Measurements from ENCODE around the gene FPGS. TPM values are rescaled to one million over a fixed set of nuclear protein-coding genes. Genes with fewer than 3 reads are reported as not detected.

Gene FPGS
- total RNA-seq, 4 donors from 2014 or later, result 42.5 to 91.4 (median 63.2) TPM

DNA sequence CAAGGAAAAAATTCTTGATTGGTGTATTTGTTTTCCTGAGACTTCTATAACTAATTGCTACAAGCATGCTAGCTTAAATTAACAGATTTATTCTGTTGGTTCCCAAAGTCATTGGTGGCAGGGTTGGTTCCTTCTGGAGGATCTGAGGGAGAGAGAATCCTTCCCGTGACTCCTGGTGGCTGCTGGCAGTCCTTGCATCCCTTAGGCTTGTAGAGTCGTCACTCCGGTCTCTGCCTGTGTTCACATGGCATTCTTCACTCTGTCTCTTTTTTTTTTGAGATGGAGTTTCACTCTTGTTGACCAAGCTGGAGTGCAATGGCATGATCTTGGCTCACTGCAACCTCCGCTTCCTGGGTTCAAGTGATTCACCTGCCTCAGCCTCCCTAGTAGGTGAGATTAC, 11.6 kb upstream of the FPGS start:
- peaks cover 0 to 56% (median 11%) of the 10 kb centered on the region in 3 donors for H3K4me1 ChIP-seq
- no peaks in the 10 kb centered on the region for H3K27me3 ChIP-seq
- no peak overlapping the region for H3K4me3 ChIP-seq
- no peak for ATAC-seq
- H3K36me3 ChIP-seq, result peaks cover 0 to 72% of the 10 kb centered on the region in 2 donors
- 78% methylated on average over 4 of the region's 4 CpGs; no CpG with 5 or more reads in 1 of the 2 donors for WGBS, 2 donors (ENCODE audit: low coverage in 1 of 2)
- TF ChIP-seq POLR2A (IDR thresholded peaks at IDR 0.05) (no peak), POLR2AphosphoS5 (IDR thresholded peaks at IDR 0.05) (no peak), EP300 (IDR thresholded peaks at IDR 0.05) (no peak)
- TF ChIP-seq, protein P1, sequence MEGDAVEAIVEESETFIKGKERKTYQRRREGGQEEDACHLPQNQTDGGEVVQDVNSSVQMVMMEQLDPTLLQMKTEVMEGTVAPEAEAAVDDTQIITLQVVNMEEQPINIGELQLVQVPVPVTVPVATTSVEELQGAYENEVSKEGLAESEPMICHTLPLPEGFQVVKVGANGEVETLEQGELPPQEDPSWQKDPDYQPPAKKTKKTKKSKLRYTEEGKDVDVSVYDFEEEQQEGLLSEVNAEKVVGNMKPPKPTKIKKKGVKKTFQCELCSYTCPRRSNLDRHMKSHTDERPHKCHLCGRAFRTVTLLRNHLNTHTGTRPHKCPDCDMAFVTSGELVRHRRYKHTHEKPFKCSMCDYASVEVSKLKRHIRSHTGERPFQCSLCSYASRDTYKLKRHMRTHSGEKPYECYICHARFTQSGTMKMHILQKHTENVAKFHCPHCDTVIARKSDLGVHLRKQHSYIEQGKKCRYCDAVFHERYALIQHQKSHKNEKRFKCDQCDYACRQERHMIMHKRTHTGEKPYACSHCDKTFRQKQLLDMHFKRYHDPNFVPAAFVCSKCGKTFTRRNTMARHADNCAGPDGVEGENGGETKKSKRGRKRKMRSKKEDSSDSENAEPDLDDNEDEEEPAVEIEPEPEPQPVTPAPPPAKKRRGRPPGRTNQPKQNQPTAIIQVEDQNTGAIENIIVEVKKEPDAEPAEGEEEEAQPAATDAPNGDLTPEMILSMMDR (IDR thresholded peaks at IDR 0.05), result no peak
- peak overlapping the region in 1 of 4 donors; percentile 9 for H3K27ac ChIP-seq
- H3K9me3 ChIP-seq, result no peaks in the 10 kb centered on the region

DNA sequence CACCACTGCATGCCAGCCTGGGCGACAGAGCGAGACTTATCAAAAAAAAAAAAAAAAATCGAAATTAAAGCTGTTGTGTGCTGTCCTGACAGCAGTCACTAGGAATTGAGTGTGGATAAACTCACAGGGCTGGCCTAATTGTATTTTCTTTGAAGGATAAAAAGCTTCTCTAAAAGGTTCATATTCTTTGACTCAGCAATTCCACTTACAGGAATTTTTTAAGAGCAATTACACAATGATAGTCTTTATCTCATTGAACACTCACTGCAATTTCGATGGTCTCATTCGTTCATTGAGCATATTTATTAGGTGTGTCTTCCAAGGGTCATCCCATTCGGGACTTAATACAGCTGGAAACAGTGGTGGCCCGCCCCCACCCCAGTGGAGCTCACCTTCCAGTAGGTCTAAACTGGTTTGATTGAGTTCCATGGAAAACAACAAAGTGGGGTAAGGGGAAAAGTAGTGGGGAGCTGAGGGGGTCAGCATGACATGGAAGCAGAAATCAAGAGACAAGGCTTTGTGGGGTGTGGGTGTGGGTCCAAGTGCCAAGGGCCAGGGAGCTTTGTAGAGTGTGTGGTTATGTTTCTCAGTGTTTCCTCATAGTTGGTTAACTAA, 10.2 kb upstream of the FPGS start:
- Histone ChIP-seq H3K36me3 (peaks cover 0 to 67% of the 10 kb centered on the region in 2 donors), H3K4me3 (no peak overlapping the region), H3K4me1 (peaks cover 0 to 57% (median 7%) of the 10 kb centered on the region in 3 donors), H3K9me3 (no peaks in the 10 kb centered on the region), H3K27ac (no peak overlapping the region), H3K27me3 (no peaks in the 10 kb centered on the region)
- ATAC-seq, result no peak
- TF ChIP-seq EP300 (IDR thresholded peaks at IDR 0.05) (no peak), POLR2AphosphoS5 (IDR thresholded peaks at IDR 0.05) (no peak), POLR2A (IDR thresholded peaks at IDR 0.05) (no peak)
- TF ChIP-seq, protein P1 (IDR thresholded peaks at IDR 0.05), result no peak
- WGBS, 2 donors (ENCODE audit: low coverage in 1 of 2), result 51 to 70% methylated on average over 4 to 5 of the region's 7 CpGs

DNA sequence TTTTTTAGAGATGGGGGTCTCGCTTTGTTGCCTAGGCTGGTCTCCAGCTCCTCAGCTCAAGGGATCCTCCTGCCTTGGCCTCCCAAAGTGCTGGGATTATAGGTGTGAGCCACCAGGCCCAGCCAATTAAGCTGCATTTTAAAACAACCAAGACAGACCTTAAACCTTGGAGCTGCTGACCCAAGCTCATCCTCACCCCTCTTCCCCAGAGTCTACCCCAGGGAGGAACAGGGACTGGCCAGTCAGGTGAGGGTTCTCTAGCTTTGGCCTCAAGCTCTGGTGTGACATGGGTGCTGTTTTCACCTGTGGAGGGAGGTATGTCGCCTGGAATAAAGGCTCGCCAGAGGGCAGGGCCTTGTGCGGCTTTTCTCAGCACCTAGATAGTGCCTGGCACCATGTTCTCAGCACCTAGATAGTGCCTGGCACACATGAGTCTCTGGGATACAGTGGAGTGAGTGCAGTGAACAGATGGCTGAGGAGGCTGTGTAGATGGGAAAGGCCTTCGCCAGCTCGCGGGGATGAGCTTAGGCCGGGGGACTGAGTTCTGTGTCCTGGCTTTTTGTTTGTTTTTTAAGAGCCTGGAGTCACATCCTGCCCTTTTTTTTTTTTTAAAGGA, 9.5 kb upstream of the FPGS start:
- TF ChIP-seq EP300 (IDR thresholded peaks at IDR 0.05), result no peak
- no peak for TF ChIP-seq POLR2AphosphoS5 (IDR thresholded peaks at IDR 0.05)
- TF ChIP-seq, protein P1 (IDR thresholded peaks at IDR 0.05), result no peak
- no peak for TF ChIP-seq POLR2A (IDR thresholded peaks at IDR 0.05)
- H3K27me3 ChIP-seq, result no peaks in the 10 kb centered on the region
- no peaks in the 10 kb centered on the region for H3K9me3 ChIP-seq
- ATAC-seq, result no peak
- 44 to 64% methylated on average over 5 to 7 of the region's 8 CpGs for WGBS, 2 donors (ENCODE audit: low coverage in 1 of 2)
- H3K36me3 ChIP-seq, result peaks cover 0 to 60% of the 10 kb centered on the region in 2 donors
- H3K4me3 ChIP-seq, result no peak overlapping the region
- peaks cover 0 to 50% (median 7%) of the 10 kb centered on the region in 3 donors for H3K4me1 ChIP-seq
- peak overlapping the region in 2 of 4 donors; percentile 27 to 41 for H3K27ac ChIP-seq

DNA sequence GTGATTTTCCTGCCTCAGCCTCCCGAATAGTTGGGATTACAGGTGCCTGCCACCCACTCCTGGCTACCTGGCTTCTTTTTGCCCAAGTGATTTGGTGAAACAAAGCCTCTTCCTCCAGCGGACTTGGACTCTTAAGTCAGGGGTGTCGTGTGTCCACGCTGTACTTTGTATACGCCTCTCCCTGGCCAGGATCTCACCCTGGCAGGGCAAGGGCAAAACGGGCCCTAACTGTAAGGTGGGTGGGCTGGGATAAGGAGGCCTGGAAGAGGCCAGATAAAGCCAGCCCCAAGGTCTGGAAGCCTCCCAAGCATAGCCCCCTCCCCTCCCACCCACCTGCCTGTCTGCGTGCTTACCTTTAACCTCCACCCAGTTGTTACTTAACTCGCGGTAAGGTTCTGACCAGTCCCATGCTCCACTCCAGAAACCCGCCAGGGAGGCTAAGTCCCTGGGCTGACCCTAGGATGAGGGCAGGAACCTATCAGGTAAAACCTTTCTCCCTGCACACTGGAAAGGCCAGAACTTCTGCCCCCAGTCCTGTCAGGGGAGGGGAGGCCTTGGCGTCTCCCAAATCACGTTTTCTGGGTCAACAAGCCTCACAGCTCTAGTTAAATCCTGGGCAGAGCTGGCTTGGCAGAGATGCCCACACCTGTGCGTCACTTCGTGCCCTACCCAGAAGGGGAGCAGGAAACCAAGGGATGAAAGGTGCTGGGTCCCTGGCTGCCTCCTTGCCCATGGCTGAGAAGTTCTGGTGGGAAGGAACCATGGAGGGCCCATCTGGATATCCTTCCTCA, 8.5 kb upstream of the FPGS start:
- H3K9me3 ChIP-seq, result no peaks in the 10 kb centered on the region
- no peaks in the 10 kb centered on the region for H3K27me3 ChIP-seq
- H3K4me3 ChIP-seq, result no peak overlapping the region
- 60 to 100% methylated on average over 1 to 4 of the region's 14 CpGs for WGBS, 2 donors (ENCODE audit: low coverage in 1 of 2)
- H3K36me3 ChIP-seq, result peaks cover 0 to 50% of the 10 kb centered on the region in 2 donors
- ATAC-seq, result no peak
- TF ChIP-seq, protein P1 (IDR thresholded peaks at IDR 0.05), result no peak
- TF ChIP-seq POLR2AphosphoS5 (IDR thresholded peaks at IDR 0.05), result no peak
- no peak for TF ChIP-seq EP300 (IDR thresholded peaks at IDR 0.05)
- TF ChIP-seq POLR2A (IDR thresholded peaks at IDR 0.05), result no peak
- peaks cover 0 to 40% (median 7%) of the 10 kb centered on the region in 3 donors for H3K4me1 ChIP-seq
- H3K27ac ChIP-seq, result peak overlapping the region in 3 of 4 donors; percentile 19 to 48 (median 26)

Data from gastroesophageal sphincter (tissue), 4 donors.